Measurements from ENCODE around the gene POLR1F. TPM values are rescaled to one million over a fixed set of nuclear protein-coding genes. Genes with fewer than 3 reads are reported as not detected.

Gene POLR1F
- polyA plus RNA-seq, 1 donor (not counting 4 experiments of a cell fraction or from before 2014, with no cell fraction given): 22.4 TPM

- dilution Hi-C loops (cut with MboI; ENCODE audit: extremely low pct_ligation_motif_present, low sequenced_read_pairs): no loop called here
- H3K9me3 ChIP-seq (ENCODE audit: control insufficient read depth, low read depth, low read length): no peaks in the 10 kb centered on the region
- no peak overlapping the region for H3K9ac ChIP-seq (ENCODE audit: control insufficient read depth, extremely low read depth, insufficient read depth, low read length)
- no peaks in the 10 kb centered on the region for H3K9me1 ChIP-seq (ENCODE audit: control insufficient read depth, extremely low read depth, insufficient read depth, low read length)
- no peaks in the 10 kb centered on the region for H3K36me3 ChIP-seq (ENCODE audit: control insufficient read depth in 2 of 2, extremely low read depth in 1 of 2, insufficient read depth in 2 of 2, low read length in 2 of 2)
- no peak overlapping the region for H3K4me3 ChIP-seq (ENCODE audit: control insufficient read depth in 2 of 3, extremely low read depth in 1 of 3, insufficient read depth in 2 of 3, low read depth in 1 of 3, low read length in 3 of 3)
- H3K4me1 ChIP-seq (ENCODE audit: control insufficient read depth, extremely low read depth, insufficient read depth, low read length): no peaks in the 10 kb centered on the region
- no peak for DNase-seq (ENCODE audit: low read depth, low spot score)
- no peak for FAIRE-seq
- H2AFZ ChIP-seq (ENCODE audit: control insufficient read depth, low read length): no peak overlapping the region
- no peak overlapping the region for H3K27ac ChIP-seq (ENCODE audit: control insufficient read depth, insufficient read depth, low read length)
- no peaks in the 10 kb centered on the region for H3K27me3 ChIP-seq (ENCODE audit: control insufficient read depth, extremely low read depth, insufficient read depth, low read length)
- TF ChIP-seq, protein P1, sequence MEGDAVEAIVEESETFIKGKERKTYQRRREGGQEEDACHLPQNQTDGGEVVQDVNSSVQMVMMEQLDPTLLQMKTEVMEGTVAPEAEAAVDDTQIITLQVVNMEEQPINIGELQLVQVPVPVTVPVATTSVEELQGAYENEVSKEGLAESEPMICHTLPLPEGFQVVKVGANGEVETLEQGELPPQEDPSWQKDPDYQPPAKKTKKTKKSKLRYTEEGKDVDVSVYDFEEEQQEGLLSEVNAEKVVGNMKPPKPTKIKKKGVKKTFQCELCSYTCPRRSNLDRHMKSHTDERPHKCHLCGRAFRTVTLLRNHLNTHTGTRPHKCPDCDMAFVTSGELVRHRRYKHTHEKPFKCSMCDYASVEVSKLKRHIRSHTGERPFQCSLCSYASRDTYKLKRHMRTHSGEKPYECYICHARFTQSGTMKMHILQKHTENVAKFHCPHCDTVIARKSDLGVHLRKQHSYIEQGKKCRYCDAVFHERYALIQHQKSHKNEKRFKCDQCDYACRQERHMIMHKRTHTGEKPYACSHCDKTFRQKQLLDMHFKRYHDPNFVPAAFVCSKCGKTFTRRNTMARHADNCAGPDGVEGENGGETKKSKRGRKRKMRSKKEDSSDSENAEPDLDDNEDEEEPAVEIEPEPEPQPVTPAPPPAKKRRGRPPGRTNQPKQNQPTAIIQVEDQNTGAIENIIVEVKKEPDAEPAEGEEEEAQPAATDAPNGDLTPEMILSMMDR (optimal IDR thresholded peaks at IDR 0.05 in 1 of 3, IDR thresholded peaks at IDR 0.05 in 1 of 3, conservative IDR thresholded peaks at IDR 0.05 in 1 of 3; ENCODE audit: extremely low read depth in 1 of 3, insufficient read depth in 2 of 3, low read length in 3 of 3): no peak
- no peak for TF ChIP-seq EZH2 (IDR thresholded peaks at IDR 0.05; ENCODE audit: low read length)
- H4K20me1 ChIP-seq (ENCODE audit: control insufficient read depth, extremely low read depth, insufficient read depth, low read length): no peaks in the 10 kb centered on the region
- H3K4me2 ChIP-seq (ENCODE audit: control insufficient read depth, extremely low read depth, insufficient read depth, low read depth, low read length): no peak overlapping the region
- H3K79me2 ChIP-seq (ENCODE audit: control insufficient read depth, insufficient read depth, low read length): no peaks in the 10 kb centered on the region
These were observed 27.2 kb downstream of the POLR1F start for GRCh38 chr7:19681596-19681995.

DNA sequence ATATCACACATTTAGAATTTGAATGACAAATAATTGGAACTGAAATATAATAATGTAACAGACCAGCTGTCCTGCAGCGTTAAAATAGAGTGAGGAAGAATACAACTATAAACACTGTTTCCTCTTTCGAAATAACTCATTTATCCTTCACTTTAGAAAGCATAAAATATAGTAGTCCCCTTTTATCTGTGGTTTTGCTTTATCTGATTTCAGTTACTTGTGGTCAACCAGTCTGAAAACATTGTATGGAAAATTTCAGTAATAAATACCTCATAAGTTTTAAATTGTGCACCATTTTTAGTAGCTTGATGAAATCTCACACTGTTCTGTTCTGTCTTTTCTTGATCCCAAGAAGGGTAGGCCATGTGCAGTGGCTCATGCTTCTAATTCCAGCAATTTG is 31.7 kb downstream of the POLR1F start:
- Histone ChIP-seq H3K36me3 (ENCODE audit: control insufficient read depth in 2 of 2, extremely low read depth in 1 of 2, insufficient read depth in 2 of 2, low read length in 2 of 2) (no peaks in the 10 kb centered on the region), H4K20me1 (ENCODE audit: control insufficient read depth, extremely low read depth, insufficient read depth, low read length) (no peaks in the 10 kb centered on the region), H3K79me2 (ENCODE audit: control insufficient read depth, insufficient read depth, low read length) (no peaks in the 10 kb centered on the region), H3K4me2 (ENCODE audit: control insufficient read depth, extremely low read depth, insufficient read depth, low read depth, low read length) (no peak overlapping the region), H3K4me1 (ENCODE audit: control insufficient read depth, extremely low read depth, insufficient read depth, low read length) (peaks cover 3% of the 10 kb centered on the region), H3K27me3 (ENCODE audit: control insufficient read depth, extremely low read depth, insufficient read depth, low read length) (no peaks in the 10 kb centered on the region), H3K9me3 (ENCODE audit: control insufficient read depth, low read depth, low read length) (no peaks in the 10 kb centered on the region), H2AFZ (ENCODE audit: control insufficient read depth, low read length) (no peak overlapping the region), H3K9ac (ENCODE audit: control insufficient read depth, extremely low read depth, insufficient read depth, low read length) (no peak overlapping the region), H3K27ac (ENCODE audit: control insufficient read depth, insufficient read depth, low read length) (no peak overlapping the region), H3K4me3 (ENCODE audit: control insufficient read depth in 2 of 3, extremely low read depth in 1 of 3, insufficient read depth in 2 of 3, low read depth in 1 of 3, low read length in 3 of 3) (no peak overlapping the region), H3K9me1 (ENCODE audit: control insufficient read depth, extremely low read depth, insufficient read depth, low read length) (no peaks in the 10 kb centered on the region)
- dilution Hi-C loops (cut with MboI; ENCODE audit: extremely low pct_ligation_motif_present, low sequenced_read_pairs): no loop called here
- FAIRE-seq: no peak
- no peak for DNase-seq (ENCODE audit: low read depth, low spot score)
- TF ChIP-seq, protein P1 (optimal IDR thresholded peaks at IDR 0.05 in 1 of 3, IDR thresholded peaks at IDR 0.05 in 1 of 3, conservative IDR thresholded peaks at IDR 0.05 in 1 of 3; ENCODE audit: extremely low read depth in 1 of 3, insufficient read depth in 2 of 3, low read length in 3 of 3): no peak
- no peak for TF ChIP-seq EZH2 (IDR thresholded peaks at IDR 0.05; ENCODE audit: low read length)

Data from keratinocyte (primary cell).